Measurements from ENCODE around the gene BCKDK. TPM values are rescaled to one million over a fixed set of nuclear protein-coding genes. Genes with fewer than 3 reads are reported as not detected.

Gene BCKDK
- total RNA-seq, 3 donors from 2014 or later (not counting 1 experiment from before 2014, with no cell fraction given) = 9.9 to 16.3 (median 12.1) TPM

DNA sequence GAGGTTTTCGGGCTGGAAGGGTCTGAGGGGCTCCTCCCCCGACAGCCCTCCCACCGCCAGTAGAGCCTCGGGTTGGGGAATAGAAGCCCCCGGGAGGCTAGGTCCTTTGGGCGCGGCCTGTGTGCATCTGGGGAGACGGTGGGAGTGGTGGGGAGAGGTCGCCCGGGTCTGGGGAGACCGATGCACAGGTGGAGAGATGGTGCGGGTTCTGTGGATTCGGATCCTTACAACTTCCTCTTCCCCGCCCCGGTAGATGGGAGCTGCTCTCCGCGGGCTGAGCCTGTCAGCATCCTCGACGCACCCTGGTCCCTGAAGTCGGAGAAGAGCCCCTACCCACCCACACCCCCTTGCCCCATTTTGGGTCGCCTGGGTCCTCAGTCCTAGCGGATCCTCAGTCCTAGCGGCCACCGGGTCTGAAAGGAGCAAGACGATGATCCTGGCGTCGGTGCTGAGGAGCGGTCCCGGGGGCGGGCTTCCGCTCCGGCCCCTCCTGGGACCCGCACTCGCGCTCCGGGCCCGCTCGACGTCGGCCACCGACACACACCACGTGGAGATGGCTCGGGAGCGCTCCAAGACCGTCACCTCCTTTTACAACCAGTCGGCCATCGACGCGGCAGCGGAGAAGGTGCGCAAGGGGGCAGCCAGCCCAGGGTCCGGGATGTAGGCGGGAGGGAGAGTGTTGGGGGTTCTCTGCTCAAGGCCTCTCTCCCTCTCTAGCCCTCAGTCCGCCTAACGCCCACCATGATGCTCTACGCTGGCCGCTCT is 790 bp downstream of the BCKDK start:
- H3K9me3 Mint-ChIP-seq = no peaks in the 10 kb centered on the region
- ATAC-seq = no peak
- H3K27ac Mint-ChIP-seq = peak overlapping the region in 1 of 2 donors; percentile 36
- no peaks in the 10 kb centered on the region for H3K27me3 Mint-ChIP-seq (ENCODE audit: low read depth in 2 of 2)
- TF ChIP-seq, protein P1, sequence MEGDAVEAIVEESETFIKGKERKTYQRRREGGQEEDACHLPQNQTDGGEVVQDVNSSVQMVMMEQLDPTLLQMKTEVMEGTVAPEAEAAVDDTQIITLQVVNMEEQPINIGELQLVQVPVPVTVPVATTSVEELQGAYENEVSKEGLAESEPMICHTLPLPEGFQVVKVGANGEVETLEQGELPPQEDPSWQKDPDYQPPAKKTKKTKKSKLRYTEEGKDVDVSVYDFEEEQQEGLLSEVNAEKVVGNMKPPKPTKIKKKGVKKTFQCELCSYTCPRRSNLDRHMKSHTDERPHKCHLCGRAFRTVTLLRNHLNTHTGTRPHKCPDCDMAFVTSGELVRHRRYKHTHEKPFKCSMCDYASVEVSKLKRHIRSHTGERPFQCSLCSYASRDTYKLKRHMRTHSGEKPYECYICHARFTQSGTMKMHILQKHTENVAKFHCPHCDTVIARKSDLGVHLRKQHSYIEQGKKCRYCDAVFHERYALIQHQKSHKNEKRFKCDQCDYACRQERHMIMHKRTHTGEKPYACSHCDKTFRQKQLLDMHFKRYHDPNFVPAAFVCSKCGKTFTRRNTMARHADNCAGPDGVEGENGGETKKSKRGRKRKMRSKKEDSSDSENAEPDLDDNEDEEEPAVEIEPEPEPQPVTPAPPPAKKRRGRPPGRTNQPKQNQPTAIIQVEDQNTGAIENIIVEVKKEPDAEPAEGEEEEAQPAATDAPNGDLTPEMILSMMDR (IDR thresholded peaks at IDR 0.05) = no peak
- 57% methylated on average over 57 of the region's 57 CpGs for WGBS (ENCODE audit: insufficient coverage)
- no peak for DNase-seq
- Histone ChIP-seq H3K36me3 (ENCODE audit: control insufficient read depth, insufficient read depth, low read length) (peaks cover 23% of the 10 kb centered on the region), H3K4me3 (ENCODE audit: low read length) (peak overlapping the region; percentile 45), H3K27me3 (ENCODE audit: control insufficient read depth, insufficient read depth, low read length) (no peaks in the 10 kb centered on the region), H3K27ac (ENCODE audit: low read length) (no peak overlapping the region), H3K4me1 (ENCODE audit: control insufficient read depth, insufficient read depth, low read length) (peaks cover 28% of the 10 kb centered on the region), H3K9me3 (ENCODE audit: control insufficient read depth, insufficient read depth, low read length) (no peaks in the 10 kb centered on the region)
- H3K4me3 Mint-ChIP-seq = peak overlapping the region; percentile 85
- intact Hi-C loops (cut with micrococcal nuclease) = loop anchor here (5.0 kb wide), 1 partner anchor 33 kb away; no protein-coding TSS in a partner anchor
- peaks cover 19 to 29% of the 10 kb centered on the region in 2 donors for H3K4me1 Mint-ChIP-seq
- H3K36me3 Mint-ChIP-seq = no peaks in the 10 kb centered on the region

DNA sequence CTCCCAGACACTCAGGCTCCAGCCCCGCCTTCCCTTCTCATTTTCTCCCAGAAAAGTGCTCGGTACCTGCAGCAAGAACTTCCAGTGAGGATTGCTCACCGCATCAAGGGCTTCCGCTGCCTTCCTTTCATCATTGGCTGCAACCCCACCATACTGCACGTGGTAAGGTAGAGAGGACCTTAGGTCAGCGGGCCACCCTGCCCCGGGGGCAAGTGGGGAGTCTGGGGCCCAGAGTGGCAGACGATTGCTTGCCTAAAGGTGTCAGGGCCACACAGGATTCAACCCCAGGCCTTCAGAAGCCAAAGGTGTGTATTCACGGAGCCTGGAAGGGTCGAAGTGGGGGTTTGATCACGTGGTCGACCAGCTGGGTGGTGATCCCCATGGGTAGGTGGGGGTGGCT is 1.4 kb downstream of the BCKDK start:
- H3K27ac ChIP-seq (ENCODE audit: low read length) = no peak overlapping the region
- ATAC-seq = no peak

GRCh38 chr16:31110106-31111034 is 2.2 kb downstream of the BCKDK start:
- intact Hi-C loops (cut with micrococcal nuclease) = loop anchor here (10.0 kb wide), 1 partner anchor 74 kb away; the partner anchor contains the start of gene FUS
- Mint-ChIP-seq H3K36me3 (no peaks in the 10 kb centered on the region), H3K27me3 (ENCODE audit: low read depth in 2 of 2) (no peaks in the 10 kb centered on the region), H3K4me1 (peaks cover 19 to 29% of the 10 kb centered on the region in 2 donors), H3K4me3 (peak overlapping the region; percentile 85), H3K27ac (peak overlapping the region in 1 of 2 donors; percentile 36), H3K9me3 (no peaks in the 10 kb centered on the region)
- no peak for DNase-seq
- no peak for ATAC-seq
- Histone ChIP-seq H3K4me3 (ENCODE audit: low read length) (no peak overlapping the region), H3K9me3 (ENCODE audit: control insufficient read depth, insufficient read depth, low read length) (no peaks in the 10 kb centered on the region), H3K36me3 (ENCODE audit: control insufficient read depth, insufficient read depth, low read length) (peaks cover 23% of the 10 kb centered on the region), H3K27ac (ENCODE audit: low read length) (no peak overlapping the region), H3K27me3 (ENCODE audit: control insufficient read depth, insufficient read depth, low read length) (no peaks in the 10 kb centered on the region), H3K4me1 (ENCODE audit: control insufficient read depth, insufficient read depth, low read length) (peaks cover 28% of the 10 kb centered on the region)
- WGBS (ENCODE audit: insufficient coverage) = 90% methylated on average over 26 of the region's 26 CpGs
- TF ChIP-seq, protein P1 (IDR thresholded peaks at IDR 0.05) = no peak

More for the DNA sequence above, 1.4 kb downstream of the BCKDK start:
- Histone ChIP-seq H3K9me3 (ENCODE audit: control insufficient read depth, insufficient read depth, low read length) (no peaks in the 10 kb centered on the region), H3K36me3 (ENCODE audit: control insufficient read depth, insufficient read depth, low read length) (peaks cover 23% of the 10 kb centered on the region), H3K27me3 (ENCODE audit: control insufficient read depth, insufficient read depth, low read length) (no peaks in the 10 kb centered on the region), H3K4me1 (ENCODE audit: control insufficient read depth, insufficient read depth, low read length) (peaks cover 28% of the 10 kb centered on the region), H3K4me3 (ENCODE audit: low read length) (no peak overlapping the region)
- Mint-ChIP-seq H3K4me1 (peaks cover 19 to 29% of the 10 kb centered on the region in 2 donors), H3K9me3 (no peaks in the 10 kb centered on the region), H3K27ac (peak overlapping the region in 1 of 2 donors; percentile 36), H3K36me3 (no peaks in the 10 kb centered on the region), H3K4me3 (peak overlapping the region; percentile 85), H3K27me3 (ENCODE audit: low read depth in 2 of 2) (no peaks in the 10 kb centered on the region)
- intact Hi-C loops (cut with micrococcal nuclease) = loop anchor here (5.0 to 10.0 kb wide), 2 partner anchors 33 to 75 kb away; partner anchors contain the start of gene FUS
- DNase-seq = no peak
- TF ChIP-seq, protein P1 (IDR thresholded peaks at IDR 0.05) = no peak
- 95% methylated on average over 12 of the region's 12 CpGs for WGBS (ENCODE audit: insufficient coverage)

All from natural killer cell (primary cell).